PC-3 (cell line): ENCODE measurements around the gene CYP4F22. TPM values are rescaled to one million over a fixed set of nuclear protein-coding genes. Genes with fewer than 3 reads are reported as not detected.

Source experiments
- ATAC-seq: fragments of 200-7000 bp; cut with Tn5 transposase; 2 replicates; pipeline ENCODE4 v1.9.1; 2020; ENCODE audit warnings: mild to moderate bottlenecking, moderate library complexity
- BruUV-seq: library from RNA; stranded (reverse); fragments of 400-500 nt; replicated peaks from 2 replicates; lab custom pipeline; 2021; lab: Mats Ljungman, UMichigan
- CTCF ChIA-PET: fragments of 300-600 bp; sonication (Branson Sonifier 250); formaldehyde crosslinking; loops from one replicate; lab custom pipeline; 2022; ENCODE audit warnings: antibody characterized with exemption; lab: Charles Lee
- POLR2A ChIA-PET: fragments of 300-600 bp; sonication (Branson Sonifier 250); formaldehyde crosslinking; loops from one replicate; lab custom pipeline; 2022; ENCODE audit warnings: antibody characterized with exemption; ENCODE audit not compliant: unreplicated experiment; lab: Charles Lee
- DNase-seq: peaks from one replicate; pipeline ENCODE4 v3.0.0-alpha.2; 2015
- H2AFZ ChIP-seq: fragments of 300-600 bp; sonication (generic); 2 replicates; pipeline ENCODE4 v1.6.0; 2016; ENCODE audit warnings: antibody characterized with exemption, low read length
- H3F3A ChIP-seq: fragments of 300-600 bp; sonication (generic); one replicate; pipeline ENCODE4 v1.6.0; 2017; ENCODE audit warnings: antibody characterized with exemption, low read length, control low read depth, mild to moderate bottlenecking; ENCODE audit not compliant: unreplicated experiment
- H3K27ac ChIP-seq: fragments of 300-600 bp; sonication (generic); 2 replicates; pipeline ENCODE4 v1.5.1; 2016; ENCODE audit warnings: mild to moderate bottlenecking, low read length
- H3K27me3 ChIP-seq: fragments of 300-600 bp; sonication (generic); 2 replicates; pipeline ENCODE4 v1.6.1; 2016; ENCODE audit warnings: low read length, mixed read lengths
- H3K36me3 ChIP-seq: fragments of 300-600 bp; sonication (generic); 2 replicates; pipeline ENCODE4 v1.6.1; 2016; ENCODE audit warnings: low read depth, mixed run types, low read length, mixed read lengths
- H3K4me1 ChIP-seq: fragments of 300-600 bp; sonication (generic); 2 replicates; pipeline ENCODE4 v1.5.1; 2016; ENCODE audit warnings: low read length; ENCODE audit not compliant: insufficient read depth
- H3K4me2 ChIP-seq: fragments of 300-600 bp; sonication (generic); 2 replicates; pipeline ENCODE4 v1.6.0; 2016; ENCODE audit warnings: low read length
- H3K4me3 ChIP-seq: fragments of 300-600 bp; sonication (generic); 2 replicates; pipeline ENCODE4 v1.5.1; 2016; ENCODE audit warnings: mild to moderate bottlenecking, low read length, mixed read lengths
- H3K79me2 ChIP-seq: fragments of 300-600 bp; sonication (generic); 2 replicates; pipeline ENCODE4 v1.6.1; 2017; ENCODE audit warnings: low read length, mixed read lengths
- H3K9ac ChIP-seq: fragments of 300-600 bp; sonication (generic); 2 replicates; pipeline ENCODE4 v1.6.0; 2016; ENCODE audit warnings: mild to moderate bottlenecking, low read length
- H3K9me2 ChIP-seq: fragments of 300-600 bp; sonication (generic); replicated peaks from 2 replicates; pipeline ENCODE4 v1.6.1; 2016; ENCODE audit warnings: mixed run types, low read length, mixed read lengths
- H3K9me3 ChIP-seq: fragments of 300-600 bp; sonication (generic); 2 replicates; pipeline ENCODE4 v1.6.1; 2016; ENCODE audit warnings: low read length, mixed read lengths
- H4K20me1 ChIP-seq: fragments of 300-600 bp; sonication (generic); 2 replicates; pipeline ENCODE4 v1.6.1; 2016; ENCODE audit warnings: low read length, mixed read lengths
- CTCF ChIP-seq: fragments of 300-600 bp; sonication (generic); conservative IDR thresholded peaks from 2 replicates; pipeline ENCODE4 v1.5.1; 2017; ENCODE audit warnings: antibody characterized with exemption, low read depth, mild to moderate bottlenecking, low read length
- EZH2 ChIP-seq: fragments of 300-600 bp; sonication (generic); IDR thresholded peaks from one replicate; pipeline ENCODE4 v1.6.1; 2017; ENCODE audit warnings: antibody characterized with exemption, mild to moderate bottlenecking, low read length; ENCODE audit not compliant: unreplicated experiment
- EZH2phosphoT487 ChIP-seq: fragments of 300-600 bp; sonication (generic); IDR thresholded peaks from 2 replicates; pipeline ENCODE4 v1.6.1; 2018; ENCODE audit warnings: mild to moderate bottlenecking, antibody characterized with exemption, low read length, borderline replicate concordance
- intact Hi-C: fragments of 100-400 bp; cut with micrococcal nuclease; formaldehyde crosslinking; loops from 2 replicates; pipeline ENCODE4 v1.9.0; 2023
- total RNA-seq: library from RNA; depleted of rRNA; stranded (reverse); fragments of >200 nt; gene quantifications from 2 replicates; pipeline ENCODE4 v1.2.3, GENCODE V29; 2014

Gene CYP4F22
- total RNA-seq, 1 experiment from 2014 or later: 0.07 TPM

DNA sequence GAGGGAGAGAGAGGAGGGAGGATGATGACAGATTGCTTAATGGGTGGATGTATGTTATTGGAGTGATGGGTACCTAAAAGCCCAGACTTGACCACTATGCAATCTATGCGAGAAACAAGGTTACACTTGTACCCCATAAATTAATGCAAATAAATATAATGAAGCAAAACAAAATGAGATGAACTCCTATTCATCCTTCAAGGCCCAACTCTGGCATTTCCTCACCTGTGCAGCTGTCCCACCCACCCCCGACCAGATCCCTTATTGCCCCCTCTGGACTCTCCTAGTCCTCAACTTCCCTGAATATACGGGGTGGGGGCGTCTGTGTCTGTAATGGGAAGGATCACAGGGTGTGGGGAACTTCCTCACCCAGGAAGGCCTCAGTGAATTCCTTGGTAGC lies 33.2 kb upstream of the CYP4F22 start:
- no peaks in the 10 kb centered on the region for H4K20me1 ChIP-seq
- CTCF ChIA-PET: no interaction called here
- POLR2A ChIA-PET: no interaction called here

DNA sequence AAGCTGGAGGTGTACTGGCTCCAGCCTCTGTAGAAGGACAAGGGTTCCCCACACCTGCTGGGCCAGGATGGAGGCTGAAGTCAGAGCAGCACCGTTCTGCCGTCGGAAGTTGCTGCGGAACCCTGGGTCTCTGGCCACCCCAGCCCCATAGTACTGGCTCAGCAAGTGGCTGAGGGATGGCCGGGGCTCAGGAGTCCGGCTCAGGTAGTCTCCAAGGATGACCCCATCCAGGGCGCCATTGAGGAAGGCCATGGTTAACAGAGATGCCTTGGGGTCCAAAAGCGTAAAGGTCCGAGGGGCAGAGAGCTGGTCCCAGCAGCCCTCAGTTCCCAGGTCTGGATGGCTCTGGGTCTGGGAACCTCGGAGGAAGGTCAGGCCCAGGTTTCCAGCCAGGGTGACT lies 32.7 kb upstream of the CYP4F22 start:
- no peak overlapping the region for H3K27ac ChIP-seq
- CTCF ChIA-PET: no interaction called here
- no peaks in the 10 kb centered on the region for H3K79me2 ChIP-seq
- H3K4me2 ChIP-seq: no peak overlapping the region
- H3F3A ChIP-seq: no peaks in the 10 kb centered on the region
- no peak for TF ChIP-seq EZH2
- no peaks in the 10 kb centered on the region for H3K9me3 ChIP-seq
- no peak overlapping the region for H2AFZ ChIP-seq
- BruUV-seq: no TSS peak
- H3K4me3 ChIP-seq: no peak overlapping the region
- POLR2A ChIA-PET: no interaction called here
- intact Hi-C loops: no loop called here
- DNase-seq (no peak), ATAC-seq (no peak)
- no peaks in the 10 kb centered on the region for H3K27me3 ChIP-seq
- no peaks in the 10 kb centered on the region for H3K9me2 ChIP-seq
- no peaks in the 10 kb centered on the region for H3K4me1 ChIP-seq
- no peaks in the 10 kb centered on the region for H3K36me3 ChIP-seq
- H4K20me1 ChIP-seq: no peaks in the 10 kb centered on the region
- no peak overlapping the region for H3K9ac ChIP-seq

More for the DNA sequence above, 33.2 kb upstream of the CYP4F22 start:
- no peaks in the 10 kb centered on the region for H3K36me3 ChIP-seq
- BruUV-seq: no TSS peak
- no peaks in the 10 kb centered on the region for H3K4me1 ChIP-seq
- H3K27ac ChIP-seq: no peak overlapping the region
- H3K9me2 ChIP-seq: no peaks in the 10 kb centered on the region
- H3K9ac ChIP-seq: no peak overlapping the region
- intact Hi-C loops: no loop called here
- H2AFZ ChIP-seq: no peak overlapping the region
- H3K79me2 ChIP-seq: no peaks in the 10 kb centered on the region
- DNase-seq (no peak), ATAC-seq (no peak)
- no peak overlapping the region for H3K4me2 ChIP-seq
- H3K9me3 ChIP-seq: no peaks in the 10 kb centered on the region
- H3F3A ChIP-seq: no peaks in the 10 kb centered on the region
- H3K27me3 ChIP-seq: no peaks in the 10 kb centered on the region
- no peak overlapping the region for H3K4me3 ChIP-seq
- TF ChIP-seq EZH2phosphoT487: no peak
- TF ChIP-seq CTCF: no peak
- no peak for TF ChIP-seq EZH2

- Histone ChIP-seq H3K9me2 (no peaks in the 10 kb centered on the region), H3K4me2 (no peak overlapping the region), H3K36me3 (no peaks in the 10 kb centered on the region), H3K4me1 (no peaks in the 10 kb centered on the region), H3K27ac (no peak overlapping the region), H4K20me1 (no peaks in the 10 kb centered on the region), H3K9me3 (no peaks in the 10 kb centered on the region), H3K4me3 (no peak overlapping the region), H3K79me2 (no peaks in the 10 kb centered on the region), H3F3A (no peaks in the 10 kb centered on the region), H3K27me3 (no peaks in the 10 kb centered on the region), H2AFZ (no peak overlapping the region), H3K9ac (no peak overlapping the region)
- intact Hi-C loops: no loop called here
- ChIA-PET CTCF (no interaction called here), POLR2A (no interaction called here)
- TF ChIP-seq EZH2phosphoT487 (no peak), EZH2 (no peak), CTCF (no peak)
- ATAC-seq (no peak), DNase-seq (no peak)
- no TSS peak for BruUV-seq
Observed at GRCh38 chr19:15476325-15476724, 32.0 kb upstream of the CYP4F22 start.
